Stimulated activated CD4-positive, alpha-beta T cell treated with anti-CD3 and anti-CD28 coated beads, Interleukin-4, amount 100 ng/mL, for 1 hour (primary cell): ENCODE results near the gene GABRR3.
A peak's percentile ranks its signal among the peaks of the same experiment; 100 is the strongest.

Experiments
- DNase-seq: peaks from one replicate; pipeline ENCODE4 v3.0.0-alpha.2; 2020

Gene GABRR3

DNA sequence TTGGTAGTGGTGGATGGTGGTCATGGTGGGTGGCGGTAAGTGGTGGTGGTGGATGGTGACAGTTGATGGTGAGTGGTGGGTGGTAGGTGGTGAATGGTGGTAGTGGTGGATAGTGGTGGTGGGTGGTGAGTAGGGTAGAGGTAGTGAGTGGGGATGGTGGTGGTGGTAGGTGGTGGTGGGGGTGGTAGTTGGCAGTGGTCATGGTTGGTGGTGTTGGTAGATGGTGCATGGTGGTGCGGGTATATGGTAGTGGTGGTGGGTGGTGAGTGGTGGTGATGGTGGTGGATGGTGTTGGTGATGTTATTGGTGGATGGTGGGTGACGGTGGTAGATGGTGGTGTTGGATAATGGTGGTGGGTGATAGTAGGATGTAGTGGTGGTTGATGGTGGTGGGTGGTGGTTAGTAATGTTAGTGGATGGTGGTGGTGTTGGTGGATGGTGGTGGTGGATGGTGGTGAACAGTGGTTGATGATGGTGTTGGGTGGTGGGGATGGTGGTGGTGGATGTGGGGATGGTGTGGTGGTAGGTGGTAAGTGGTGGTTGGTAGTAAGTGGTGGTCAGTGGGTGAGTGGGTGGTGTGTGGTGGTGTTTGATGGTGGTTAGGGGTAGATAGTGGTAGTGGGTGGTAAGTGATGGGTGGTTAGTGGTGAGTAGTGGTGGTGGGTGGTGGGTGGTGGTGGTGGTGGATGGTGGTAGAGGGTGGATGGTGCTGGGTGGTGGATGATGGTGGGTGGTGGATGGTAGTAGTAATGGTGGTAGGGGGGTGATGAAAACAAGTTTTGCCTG is 46.1 kb downstream of the GABRR3 start:
- no peak for DNase-seq

DNA sequence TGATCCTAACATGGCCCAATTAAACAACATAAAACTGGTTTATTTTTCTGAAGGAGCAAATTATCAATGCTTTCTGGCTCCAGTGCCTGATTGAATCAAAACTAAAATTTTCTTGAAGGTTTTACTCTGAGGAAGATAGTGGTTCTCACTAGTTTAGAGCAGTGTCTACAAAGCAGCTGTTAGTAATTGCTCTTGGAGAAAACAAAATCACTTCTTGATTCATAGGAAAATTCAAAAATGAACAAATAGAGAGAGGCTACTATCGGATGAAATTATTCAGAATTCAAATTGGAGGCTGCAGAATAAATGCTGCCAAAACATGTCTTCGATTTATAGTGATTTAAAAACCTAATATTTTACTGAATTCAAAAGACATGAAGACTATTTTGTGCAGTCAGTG is 47.8 kb downstream of the GABRR3 start:
- no peak for DNase-seq

DNA sequence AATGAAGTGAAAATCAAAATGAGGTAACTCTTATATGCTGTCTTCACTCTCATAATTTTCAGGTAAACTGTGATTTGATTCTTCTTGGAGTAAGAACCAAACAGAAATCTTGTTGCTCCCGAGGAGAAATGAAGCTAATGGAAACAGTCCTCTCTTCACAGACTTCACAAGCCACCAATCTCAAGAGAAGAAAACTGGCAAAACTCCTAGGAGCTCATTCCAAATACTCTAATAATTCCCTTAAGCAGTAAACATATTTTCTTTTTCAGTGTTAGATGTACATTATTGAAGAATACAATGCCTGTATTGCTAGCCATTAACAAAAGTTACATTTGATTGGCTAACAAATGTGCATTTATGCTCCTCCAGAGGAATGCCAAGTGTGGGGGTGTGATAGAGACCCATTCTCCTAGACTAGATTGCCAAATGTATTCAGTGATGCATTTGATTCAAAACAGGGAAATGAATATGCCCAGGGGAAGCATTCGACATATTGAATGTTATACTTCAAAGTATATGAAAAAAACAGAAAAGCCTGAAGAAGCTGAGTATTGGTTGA is 51.1 kb downstream of the GABRR3 start:
- no peak for DNase-seq

DNA sequence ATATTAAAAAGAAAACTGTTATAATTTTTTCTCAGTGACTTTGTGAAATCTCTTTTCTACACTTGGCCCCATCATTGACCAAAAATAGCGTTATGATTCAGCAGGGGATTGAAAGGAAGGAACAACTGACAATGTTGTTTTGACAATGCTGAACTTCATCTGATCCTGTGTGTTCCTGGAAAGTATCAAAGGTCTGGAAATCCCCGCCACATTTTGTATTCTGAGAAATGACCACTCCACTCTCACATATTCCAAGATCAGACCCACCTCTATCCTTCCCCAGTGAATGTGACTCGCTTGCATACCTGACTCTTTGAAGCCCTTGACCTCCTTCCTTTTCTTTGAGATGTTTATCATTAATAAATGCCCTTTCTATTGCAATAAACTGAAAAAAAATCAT is 53.2 kb downstream of the GABRR3 start:
- DNase-seq: no peak

DNA sequence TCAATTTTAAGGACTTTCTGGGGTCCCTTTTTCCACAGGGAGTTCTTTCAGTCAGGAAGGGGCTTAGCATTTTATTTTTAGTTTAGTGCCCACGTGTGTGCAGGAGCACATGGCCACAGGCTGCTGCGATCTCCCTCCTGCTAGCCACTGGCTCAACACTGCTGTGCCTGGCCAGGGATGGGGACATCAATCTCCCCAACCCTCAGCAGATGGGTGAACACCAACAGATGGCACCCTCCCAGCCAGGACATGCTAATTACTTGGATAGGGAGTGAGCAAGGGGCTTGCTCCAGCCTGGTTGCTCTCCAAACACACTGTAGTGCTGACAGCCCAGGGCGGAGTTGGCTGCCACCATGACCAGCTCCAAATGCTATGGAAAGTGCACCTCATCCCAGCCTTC is 55.5 kb downstream of the GABRR3 start:
- DNase-seq: no peak

DNA sequence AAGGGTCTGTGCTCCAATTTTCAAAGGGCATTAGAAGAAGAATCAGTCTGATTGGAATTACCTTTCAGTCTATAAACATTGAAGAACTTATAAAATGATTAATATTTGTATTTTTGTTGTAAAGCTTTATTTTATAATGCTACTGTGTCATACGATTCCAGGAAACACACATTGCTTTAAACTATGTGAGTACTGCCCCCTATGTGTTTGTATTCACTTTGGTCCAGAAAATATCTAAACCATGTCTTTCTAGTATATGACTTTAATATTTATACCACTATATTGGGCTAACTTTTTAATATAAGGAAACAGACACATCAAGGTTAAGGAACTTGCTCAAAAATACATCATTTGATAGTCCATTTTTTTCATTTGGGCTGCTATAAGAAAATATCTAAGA is 59.6 kb downstream of the GABRR3 start:
- DNase-seq: no peak

DNA sequence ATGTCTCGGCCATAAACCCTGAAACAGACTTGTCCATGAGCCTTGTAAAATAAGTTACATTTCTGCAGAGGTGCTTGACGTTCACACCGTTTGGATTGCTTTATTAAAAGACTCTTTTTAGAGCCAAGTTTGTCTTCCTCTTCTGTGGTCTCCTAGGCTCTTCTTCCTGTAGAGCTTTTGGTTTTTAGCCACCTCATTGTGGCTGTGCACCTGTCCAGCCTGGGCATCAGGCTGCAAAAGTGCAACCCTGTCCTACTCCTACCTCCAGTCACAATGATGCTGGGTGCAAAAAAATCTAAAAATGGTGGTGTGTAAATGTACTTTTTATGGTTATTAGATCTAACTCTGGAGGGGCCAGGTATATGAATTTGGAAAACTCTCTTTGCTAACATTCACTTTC is 60.1 kb downstream of the GABRR3 start:
- no peak for DNase-seq

DNA sequence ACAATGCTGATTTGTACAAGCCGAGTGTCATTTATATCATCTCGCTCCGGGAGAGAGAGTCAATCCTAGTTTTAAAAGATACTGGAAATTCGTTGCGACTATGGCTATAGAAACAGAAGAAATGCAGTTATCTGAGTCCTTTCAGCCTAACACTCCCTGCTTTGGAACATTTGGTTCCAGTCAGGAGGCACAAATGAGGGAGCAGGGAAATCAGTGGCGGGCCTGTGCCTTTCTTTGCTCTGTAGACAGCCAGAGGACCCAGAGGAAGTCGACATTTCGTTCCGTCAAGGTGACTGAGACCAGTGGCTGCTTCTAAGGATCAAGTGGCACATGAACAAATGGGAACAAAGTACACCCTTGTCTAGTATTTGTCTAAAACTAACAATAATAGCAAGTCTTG is 62.1 kb downstream of the GABRR3 start:
- no peak for DNase-seq

DNA sequence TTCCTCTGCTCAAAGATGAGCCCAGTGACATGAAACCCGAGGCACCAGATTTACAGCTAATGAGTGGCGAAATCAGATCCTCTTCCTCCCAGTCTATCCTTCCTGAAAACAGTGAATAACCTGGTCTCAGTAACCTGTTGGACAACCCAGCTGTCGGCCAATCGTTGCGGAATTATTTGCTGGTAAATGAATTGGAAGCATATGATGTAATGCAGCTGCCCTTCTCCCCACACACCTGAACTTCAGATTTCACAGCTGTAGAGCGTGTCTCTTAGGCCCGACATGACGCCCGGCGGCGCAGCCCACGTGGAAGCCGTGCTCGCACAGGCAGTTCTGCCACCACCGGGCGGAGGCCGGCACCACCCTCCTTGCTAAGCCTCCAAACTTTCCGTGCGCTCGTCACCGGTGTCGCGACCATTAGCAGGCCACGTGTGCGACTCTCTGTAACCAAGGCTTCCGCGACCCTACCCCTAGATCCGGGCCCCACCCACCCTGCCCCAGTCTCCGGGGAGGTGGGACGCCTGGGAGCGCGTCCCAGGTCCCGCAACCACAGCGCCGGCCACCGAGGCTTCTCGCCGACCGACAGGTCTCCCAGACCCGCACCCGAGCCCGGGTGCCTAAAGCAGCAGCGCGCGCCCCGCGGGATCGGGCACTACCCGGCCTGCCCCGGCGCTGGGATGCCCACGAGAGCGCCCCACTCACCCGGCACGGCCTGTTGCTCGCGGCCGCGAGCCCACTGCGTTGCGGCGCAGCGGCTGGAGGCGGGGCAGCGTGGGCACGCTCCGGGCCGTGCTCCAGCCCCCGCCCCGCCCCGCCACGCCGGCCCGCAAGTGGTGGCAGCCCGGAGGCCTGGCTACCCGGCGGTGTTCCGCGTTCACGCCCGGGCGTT is 63.2 kb downstream of the GABRR3 start, which contains the start of gene RIOX2:
TSS of gene RIOX2 (minus strand) at position 753 of the 889 bp plus-strand sequence. CDS start 4,838 bp downstream, outside the sequence.
- DNase-seq: peak; percentile 80

DNA sequence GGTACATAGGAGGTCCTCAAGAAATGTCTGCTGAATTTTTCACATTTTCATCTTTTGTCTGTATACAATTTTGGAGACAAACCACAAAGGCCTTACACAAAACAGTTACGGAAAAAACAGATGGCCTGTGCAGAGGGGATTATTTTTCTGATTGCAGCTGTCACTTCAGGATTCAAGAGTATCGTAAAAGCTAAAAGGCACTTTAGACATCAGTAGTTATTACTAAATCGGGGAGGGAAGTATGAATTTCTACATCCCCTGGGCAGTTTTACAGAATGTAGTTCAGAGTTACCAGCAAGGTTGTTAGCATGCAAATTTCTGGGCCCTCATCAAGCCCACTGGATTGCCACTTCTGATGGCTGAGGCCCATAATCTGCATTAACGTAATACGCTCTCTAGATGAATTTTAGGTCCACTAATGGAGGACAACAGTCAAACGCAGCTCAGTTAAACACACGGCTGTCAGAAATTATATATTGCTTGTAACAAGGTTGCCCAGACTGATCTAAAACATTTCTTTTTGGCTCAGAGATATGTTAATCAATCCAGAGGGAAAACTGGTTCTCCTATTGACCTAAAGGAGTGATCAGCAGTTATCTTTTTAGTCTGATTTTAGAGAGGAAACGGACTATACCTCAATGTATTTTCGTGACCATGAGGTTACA is 64.0 kb downstream of the GABRR3 start:
- DNase-seq: no peak

DNA sequence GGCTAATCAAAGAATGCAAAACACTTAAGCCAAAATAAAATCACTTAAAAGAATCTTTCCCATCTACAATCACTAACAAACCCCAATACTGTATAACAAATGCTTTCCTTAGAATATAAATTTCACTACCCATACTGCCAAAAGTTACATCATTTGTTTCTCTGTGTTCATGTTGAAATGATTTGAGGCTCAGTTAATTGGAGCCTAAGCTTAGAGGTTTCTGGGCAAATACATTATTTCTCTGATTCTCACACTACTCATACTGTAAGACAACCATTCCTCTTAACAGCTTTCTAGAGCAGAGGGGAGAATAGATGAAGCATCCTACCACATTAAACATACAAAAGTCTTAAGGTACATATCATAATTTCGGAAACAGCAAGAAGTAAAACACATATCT is 65.0 kb downstream of the GABRR3 start:
- DNase-seq: no peak

DNA sequence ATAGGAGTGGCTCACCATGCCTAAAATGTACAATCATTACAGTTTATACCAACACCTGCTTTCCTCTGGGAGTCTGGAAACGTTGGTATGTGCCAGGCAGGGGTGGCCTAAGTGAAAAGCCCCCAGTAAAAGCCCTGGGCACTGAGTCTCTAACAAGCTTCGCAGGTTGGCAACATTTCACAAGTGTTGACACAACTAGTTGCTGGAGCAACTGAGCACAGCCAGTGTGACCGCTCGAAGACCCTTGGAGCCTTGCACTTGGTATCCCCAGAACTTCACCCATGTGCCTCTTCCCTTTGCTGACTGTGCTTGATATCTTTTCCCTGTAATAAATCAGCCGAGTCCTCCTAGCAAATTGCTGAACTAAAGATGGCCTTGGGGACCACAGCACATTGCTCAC is 65.6 kb downstream of the GABRR3 start:
- no peak for DNase-seq

DNA sequence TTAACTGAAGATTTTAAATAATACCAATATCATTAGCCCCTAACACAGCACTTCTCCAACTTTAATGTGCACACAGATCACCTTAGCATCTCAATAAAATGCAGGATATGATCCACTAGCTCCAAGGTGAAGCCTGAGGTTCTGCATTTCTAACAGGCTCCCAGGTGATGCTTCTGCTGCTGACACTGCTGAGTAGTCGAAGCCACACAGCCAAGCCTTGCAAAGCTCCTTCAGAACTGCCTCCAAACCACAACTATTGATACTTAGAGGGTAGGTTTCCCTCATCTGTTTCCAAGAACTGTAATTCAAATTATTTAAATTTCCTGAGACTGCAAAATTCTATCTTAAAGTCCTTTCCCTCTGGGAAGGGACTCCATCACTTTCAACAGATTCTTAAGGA is 66.7 kb downstream of the GABRR3 start:
- no peak for DNase-seq

DNA sequence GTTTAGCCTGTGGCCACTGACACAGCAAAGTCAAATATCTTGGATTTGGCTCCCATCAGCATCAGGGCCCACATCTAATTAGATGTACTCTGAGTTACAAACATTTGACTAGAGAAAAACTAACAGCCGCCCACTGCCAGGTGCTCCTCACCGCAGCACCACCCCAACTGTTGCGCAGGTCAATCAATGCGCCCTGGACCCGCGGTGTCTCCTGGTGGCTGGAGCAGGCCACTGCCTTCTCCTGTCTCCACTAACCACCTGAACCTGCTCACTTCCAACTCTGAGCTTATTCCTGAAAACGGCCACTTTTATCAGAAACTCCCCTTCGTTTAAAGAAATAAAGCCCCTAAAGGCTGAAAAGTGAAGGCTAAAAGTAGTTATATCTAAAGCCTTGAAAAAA is 67.1 kb downstream of the GABRR3 start:
- no peak for DNase-seq

DNA sequence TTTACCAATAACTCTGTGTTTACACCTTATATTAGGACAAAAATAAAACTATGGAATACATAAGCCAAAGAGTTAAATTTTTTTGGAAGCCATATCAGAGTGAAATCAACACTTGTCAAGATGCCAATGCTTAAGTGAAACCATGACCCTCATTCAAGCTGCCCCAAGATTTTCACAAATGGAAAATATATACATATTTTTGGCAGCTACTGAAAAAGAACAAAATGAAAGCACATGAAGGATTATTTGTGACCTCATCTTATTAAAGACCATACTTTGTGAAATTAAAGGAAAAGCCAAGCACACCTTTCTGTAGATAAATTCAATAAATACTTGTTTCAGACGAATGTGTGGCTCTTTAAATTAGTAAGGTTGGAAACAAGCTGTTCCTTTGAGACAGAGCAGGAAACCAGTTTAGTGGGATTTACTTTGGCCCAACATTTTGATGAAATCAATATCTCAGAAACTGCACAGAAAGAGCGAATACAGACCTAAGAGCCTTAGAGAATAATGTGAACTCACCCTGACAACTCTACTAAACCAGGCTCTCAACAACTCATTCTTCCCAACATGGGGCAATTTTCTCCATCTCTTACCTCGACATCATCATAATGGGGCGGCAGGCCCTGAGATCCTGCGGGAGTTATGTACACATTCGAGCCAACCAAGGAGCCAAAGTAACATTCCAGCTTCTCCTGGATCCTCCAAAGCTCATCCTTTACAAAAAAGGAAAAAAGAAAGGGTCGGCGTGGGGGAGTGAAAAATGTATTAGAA is 73.9 kb downstream of the GABRR3 start:
- no peak for DNase-seq

DNA sequence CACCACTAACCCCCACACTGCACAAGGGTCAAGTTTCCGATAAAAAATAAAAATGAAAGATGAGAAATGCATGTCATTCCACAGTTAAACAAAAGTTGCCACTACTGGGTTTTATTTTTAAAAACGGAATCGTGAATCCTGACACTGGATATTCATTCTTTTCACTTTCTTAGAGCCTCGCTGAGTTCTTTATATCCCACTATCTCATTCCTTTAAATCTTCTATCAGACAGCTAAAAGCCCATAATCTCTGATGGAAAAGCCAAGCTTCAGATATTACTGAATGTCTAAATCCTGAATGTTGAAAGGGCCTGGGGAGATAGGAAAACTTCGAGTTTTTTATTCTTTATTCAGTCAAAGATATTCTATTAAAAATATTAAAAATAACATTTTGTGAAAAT is 74.6 kb downstream of the GABRR3 start:
- no peak for DNase-seq

DNA sequence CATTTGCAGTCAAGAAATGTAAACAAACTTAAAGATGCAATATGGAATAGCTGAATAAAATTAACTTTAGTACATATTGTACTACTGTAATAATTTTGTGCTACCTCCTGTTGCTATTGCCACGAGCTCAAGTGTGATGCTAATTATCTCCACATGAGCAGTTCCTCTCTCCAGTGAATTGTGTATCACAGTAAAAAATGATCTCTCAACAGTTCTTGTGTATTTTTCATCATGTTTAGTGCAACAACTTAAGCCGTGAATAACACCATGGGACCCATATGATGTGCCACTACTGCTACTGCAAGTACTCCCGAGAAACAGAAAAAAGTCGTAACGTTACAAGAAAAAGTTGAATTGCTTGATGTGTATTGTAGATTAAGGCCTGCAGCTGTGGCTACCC is 75.2 kb downstream of the GABRR3 start:
- DNase-seq: no peak

DNA sequence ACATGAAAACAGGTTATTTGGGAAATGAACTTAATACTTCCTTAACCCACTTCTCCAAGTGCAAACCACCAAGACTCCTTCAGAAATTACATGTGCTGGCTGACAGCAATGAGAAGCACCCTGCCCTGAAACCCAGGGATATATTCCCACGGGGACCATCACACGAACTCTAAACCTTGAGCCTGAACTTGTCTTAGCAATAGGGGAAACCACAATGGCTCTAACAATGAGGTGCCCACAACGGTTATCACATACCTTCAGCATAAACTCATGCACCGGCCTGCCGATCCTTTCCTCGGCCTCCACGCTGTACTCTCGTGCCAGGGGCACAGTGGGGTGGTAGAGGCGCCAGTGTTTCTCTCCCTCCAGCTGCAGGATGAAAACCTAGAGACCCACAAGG is 76.3 kb downstream of the GABRR3 start:
- no peak for DNase-seq

DNA sequence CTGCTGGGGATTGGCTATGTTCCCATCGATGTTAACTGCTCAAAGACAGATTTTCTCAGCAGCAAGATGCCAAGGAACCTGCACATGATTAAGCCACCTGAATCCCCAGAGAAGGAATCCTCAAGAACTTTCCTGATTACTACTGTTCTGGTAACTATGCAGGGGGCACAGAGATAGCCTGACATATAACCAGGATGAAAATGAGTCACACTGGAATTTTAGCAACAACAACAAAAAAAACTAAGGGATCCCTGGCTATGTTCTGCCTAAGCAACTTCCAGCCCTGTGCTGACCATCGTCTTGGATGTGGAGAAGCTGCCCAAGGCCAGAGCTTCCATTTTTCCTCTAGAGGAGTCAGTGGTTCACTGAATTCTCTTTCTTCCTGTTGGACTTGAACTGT is 76.7 kb downstream of the GABRR3 start:
- DNase-seq: no peak

DNA sequence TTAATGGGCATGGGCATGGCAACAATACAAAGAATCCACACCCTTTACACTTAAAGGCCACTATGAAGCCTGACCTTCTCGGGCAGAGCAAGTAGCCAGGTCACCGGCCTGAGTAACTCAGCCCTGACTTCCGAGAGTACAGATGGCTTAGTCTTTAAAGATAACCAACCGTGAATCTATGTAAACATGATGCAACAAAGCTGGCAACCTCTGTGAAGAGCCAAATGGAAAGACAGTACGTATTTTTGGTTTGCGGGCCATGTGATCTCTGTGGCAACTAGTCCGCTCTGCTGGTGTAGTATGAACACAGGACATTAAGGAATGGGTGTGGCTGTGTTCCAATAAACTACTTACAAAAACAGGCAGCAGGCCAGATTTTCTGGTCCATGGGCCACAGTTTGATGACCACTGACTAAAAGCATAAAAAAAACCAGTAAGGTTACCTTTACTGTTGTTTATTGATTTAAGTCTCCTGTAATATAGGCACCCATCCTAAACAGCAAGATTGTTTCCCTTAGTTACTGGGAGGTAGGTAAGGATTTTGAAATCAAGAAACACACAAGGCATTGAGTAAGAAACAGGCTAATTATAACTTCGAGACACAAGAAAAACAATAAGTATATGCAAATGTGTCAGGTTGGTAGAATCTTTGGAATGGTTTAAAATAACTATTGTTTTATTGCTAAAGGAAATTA is 77.4 kb downstream of the GABRR3 start:
- no peak for DNase-seq

DNA sequence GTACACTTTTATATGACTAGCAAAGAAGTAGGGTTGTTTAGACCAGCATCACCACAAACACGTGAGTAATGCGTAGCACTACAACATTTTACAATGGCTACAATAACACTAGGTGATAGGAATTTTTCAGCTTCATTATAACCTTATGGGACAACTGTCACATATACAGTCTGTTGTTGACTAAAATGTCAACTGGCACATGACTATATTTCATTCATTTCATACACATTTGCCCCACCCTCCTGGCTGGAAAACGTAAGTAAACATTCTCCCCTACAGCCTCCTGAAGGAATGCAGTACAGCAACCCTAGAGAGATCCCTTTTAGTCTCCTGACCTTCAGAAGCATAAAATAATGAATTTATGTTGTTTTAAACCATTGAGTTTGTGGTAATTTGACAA is 79.1 kb downstream of the GABRR3 start:
- DNase-seq: no peak
